Endothelial cell of umbilical vein (primary cell): ENCODE measurements around the gene CMSS1. TPM values are rescaled to one million over a fixed set of nuclear protein-coding genes. Genes with fewer than 3 reads are reported as not detected.

Experiments used
- BruUV-seq: library from RNA; stranded (reverse); fragments of 400-500 nt; replicated peaks from 2 replicates; lab custom pipeline; 2021; lab: Mats Ljungman, UMichigan
- CTCF ChIA-PET: fragments of 300-600, 350-600 bp; sonication (Branson Sonifier 250); formaldehyde crosslinking; loops from one replicate; lab custom pipeline; 2021; ENCODE audit warnings: antibody characterized with exemption, inconsistent platforms; lab: Charles Lee
- POLR2A ChIA-PET: fragments of 300-600, 350-600 bp; sonication (Branson Sonifier 250); formaldehyde crosslinking; loops from one replicate; lab custom pipeline; 2021; ENCODE audit warnings: antibody characterized with exemption, inconsistent platforms; lab: Charles Lee
- DNase-seq: peaks from one replicate; pipeline ENCODE4 v3.0.0-alpha.2; 2011; ENCODE audit warnings: low read depth, low spot score
- FAIRE-seq: peaks from 2 replicates; lab custom pipeline; 2011; peaks lifted over from hg19 to GRCh38; lab: Jason Lieb, UNC
- H2AFZ ChIP-seq: 2 replicates; pipeline ENCODE4 v1.6.0; 2012; ENCODE audit warnings: low read depth, low read length, control low read depth, inconsistent platforms
- H3K27ac ChIP-seq: 2 replicates; pipeline ENCODE4 v1.5.1; 2011; ENCODE audit warnings: low read depth, mild to moderate bottlenecking, control low read depth, low read length, moderate library complexity; ENCODE audit not compliant: insufficient read depth
- H3K27me3 ChIP-seq, 2 experiments: 2 replicates each; pipeline versions ENCODE4 v1.6.0 to v1.6.1; 2011; ENCODE audit warnings: low read length in 2 of 2, mixed read lengths in 1 of 2; ENCODE audit not compliant: control insufficient read depth in 2 of 2, insufficient read depth in 2 of 2
- H3K36me3 ChIP-seq, 2 experiments: 2 replicates in 1 of 2; 3 replicates in 1 of 2; pipeline ENCODE4 v1.5.1; 2011; ENCODE audit warnings: low read length in 2 of 2, mild to moderate bottlenecking in 1 of 2, moderate library complexity in 1 of 2; ENCODE audit not compliant: control insufficient read depth in 2 of 2, insufficient read depth in 2 of 2; ENCODE audit errors: extremely low read depth in 1 of 2
- H3K4me1 ChIP-seq: 3 replicates; pipeline ENCODE4 v1.5.1; 2011; ENCODE audit warnings: mild to moderate bottlenecking, low read length; ENCODE audit not compliant: control insufficient read depth, insufficient read depth; ENCODE audit errors: extremely low read depth
- H3K4me2 ChIP-seq: 2 replicates; pipeline ENCODE4 v1.6.1; 2011; ENCODE audit warnings: low read length, control low read depth, mixed read lengths; ENCODE audit not compliant: insufficient read depth
- H3K4me3 ChIP-seq, 3 experiments: fragments of 200-600 bp in 1 of 3; sonication (generic), shearing (Covaris generic) in 1 of 3; replicated peaks in 1 of 3; 2 replicates each; pipeline ENCODE4 v1.5.1; 2011 to 2016; ENCODE audit warnings: control low read depth in 3 of 3, low read length in 3 of 3, mild to moderate bottlenecking in 2 of 3, inconsistent platforms in 1 of 3, low read depth in 1 of 3, moderate library complexity in 1 of 3; ENCODE audit not compliant: insufficient read depth in 1 of 3
- H3K79me2 ChIP-seq: 2 replicates; pipeline ENCODE4 v1.6.0; 2012; ENCODE audit warnings: low read length, inconsistent platforms; ENCODE audit not compliant: control insufficient read depth, insufficient read depth
- H3K9ac ChIP-seq: replicated peaks from 2 replicates; pipeline ENCODE3; 2011; ENCODE audit warnings: low read length, control low read depth; ENCODE audit not compliant: insufficient read depth; ENCODE audit errors: extremely low read depth
- H3K9me1 ChIP-seq: replicated peaks from 3 replicates; pipeline ENCODE4 v1.6.0; 2011; ENCODE audit warnings: mild to moderate bottlenecking, low read length; ENCODE audit not compliant: control insufficient read depth, insufficient read depth; ENCODE audit errors: extremely low read depth
- H3K9me3 ChIP-seq: replicated peaks from 2 replicates; pipeline ENCODE4 v1.5.1; 2012; ENCODE audit warnings: low read length, inconsistent platforms; ENCODE audit not compliant: control insufficient read depth, insufficient read depth
- H4K20me1 ChIP-seq: replicated peaks from 2 replicates; pipeline ENCODE3; 2011; ENCODE audit warnings: mild to moderate bottlenecking, low read length; ENCODE audit not compliant: control insufficient read depth, insufficient read depth; ENCODE audit errors: extremely low read depth
- CTCF ChIP-seq, 2 donors: IDR thresholded peaks; 1 replicate in 1 of 2; 2 replicates in 1 of 2; pipeline ENCODE4 v1.5.1; 2011; ENCODE audit warnings: low read length in 2 of 2, mild to moderate bottlenecking in 2 of 2, moderate library complexity in 2 of 2, control low read depth in 1 of 2, inconsistent platforms in 1 of 2, low read depth in 1 of 2; ENCODE audit not compliant: insufficient read depth in 1 of 2; ENCODE audit errors: extremely low read depth in 1 of 2
- FOS ChIP-seq: IDR thresholded peaks from 2 replicates; pipeline ENCODE4 v1.6.1; 2011; ENCODE audit warnings: mild to moderate bottlenecking, low read length, moderate library complexity, borderline replicate concordance; ENCODE audit not compliant: insufficient read depth
- GATA2 ChIP-seq: IDR thresholded peaks from 2 replicates; pipeline ENCODE4 v1.7.0; 2011; ENCODE audit warnings: low read depth, mild to moderate bottlenecking, moderate library complexity, mixed read lengths, low read length; ENCODE audit not compliant: insufficient read length, insufficient read depth
- JUN ChIP-seq: IDR thresholded peaks from 2 replicates; pipeline ENCODE4 v1.6.1; 2011; ENCODE audit warnings: borderline replicate concordance, low read depth; ENCODE audit not compliant: insufficient read length, insufficient read depth
- MYC ChIP-seq: IDR thresholded peaks from one replicate; pipeline ENCODE4 v1.6.1; 2011; ENCODE audit warnings: mild to moderate bottlenecking, low read depth, low read length
- POLR2A ChIP-seq: IDR thresholded peaks from 2 replicates; pipeline ENCODE4 v1.6.1; 2012; ENCODE audit warnings: low read depth, mild to moderate bottlenecking, control low read depth, low read length
- POLR2AphosphoS5 ChIP-seq: IDR thresholded peaks from 2 replicates; pipeline ENCODE4 v1.6.1; 2012; ENCODE audit warnings: low read depth, mild to moderate bottlenecking, control low read depth, low read length, moderate library complexity; ENCODE audit not compliant: insufficient read depth
- dilution Hi-C: fragments of 300-500 bp; cut with MboI; formaldehyde crosslinking; loops from one replicate; pipeline ENCODE4 v1.15.0; 2019; ENCODE audit warnings: low sequenced_read_pairs; ENCODE audit not compliant: extremely low pct_ligation_motif_present
- intact Hi-C: fragments of 100-400 bp; cut with micrococcal nuclease; formaldehyde crosslinking; loops from one replicate; pipeline ENCODE4 v1.10.0; 2022
- polyA plus RNA-seq, 4 experiments: library from polyadenylated mRNA; depleted of rRNA in 3 of 4; stranded (reverse) in 3 of 4; unstranded in 1 of 4; fragments of >200 nt; gene quantifications; 2 replicates each; pipeline versions ENCODE4 v1.2.1 to v1.2.3, GENCODE V29; 2011 to 2012; ENCODE audit warnings: missing spikeins in 1 of 4
- total RNA-seq: library from RNA; stranded (reverse); gene quantifications from 2 replicates; pipeline ENCODE4 v1.2.3, GENCODE V29; 2021
- TF ChIP-seq, protein P1 (sequence below): IDR thresholded peaks from 2 replicates; pipeline ENCODE4 v1.6.1; 2011; ENCODE audit not compliant: insufficient read depth, insufficient read length

Gene CMSS1
- total and polyA plus RNA-seq, 2 donors (not counting 3 experiments of a cell fraction or from before 2014, with no cell fraction given) = 9.7 to 60.6 TPM

DNA sequence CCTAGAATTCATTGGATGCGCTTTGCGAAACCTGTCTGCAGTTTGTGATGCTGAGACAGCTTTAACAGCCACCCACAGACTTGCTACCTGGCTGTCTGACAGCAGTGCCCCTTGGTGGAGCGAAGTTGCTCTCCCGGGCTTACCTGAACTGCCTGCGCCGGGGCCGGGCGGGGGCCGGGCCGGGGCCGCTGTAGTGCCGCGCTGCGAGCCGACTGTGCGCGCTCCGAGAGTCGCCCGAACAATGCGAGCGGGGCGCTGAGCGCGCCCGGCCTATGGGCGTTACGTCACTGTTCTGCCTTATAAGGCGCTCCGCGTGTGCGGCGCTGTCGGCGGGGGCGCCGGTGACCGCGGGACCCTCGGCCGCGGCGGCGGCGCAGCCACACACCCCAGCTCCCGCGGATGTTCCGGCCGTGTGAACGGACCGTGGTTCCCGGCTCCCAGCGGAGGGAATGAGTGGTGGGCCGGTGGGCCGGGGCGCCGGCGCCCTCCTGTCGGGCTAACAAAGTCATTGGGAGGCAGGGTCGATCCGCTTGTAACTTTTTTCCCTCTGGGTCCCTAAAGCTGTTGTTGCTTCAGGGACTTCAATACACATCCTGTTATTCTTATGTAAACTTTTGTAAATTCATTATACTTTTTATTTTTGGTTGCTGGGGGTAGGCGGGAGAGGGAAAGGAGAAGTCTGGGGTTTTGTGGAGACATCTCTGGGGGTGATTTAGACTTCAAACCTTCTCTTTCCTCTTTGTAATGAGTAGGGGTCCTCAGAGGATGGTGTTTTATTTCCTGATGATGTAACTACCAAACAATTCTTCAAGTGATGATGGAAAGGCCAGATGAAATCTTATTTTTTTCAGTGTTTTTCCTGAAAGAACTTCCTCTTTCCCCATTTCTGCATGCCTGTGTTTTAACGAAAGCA, 58.5 kb downstream of the CMSS1 start:
- Histone ChIP-seq H3K4me3 (peak overlapping the region; percentile 60 to 96 (median 91)), H2AFZ (peak overlapping the region; percentile 31), H3K27ac (peak overlapping the region; percentile 99), H3K4me1 (peaks cover 49% of the 10 kb centered on the region), H3K9ac (peak overlapping the region; percentile 97), H3K36me3 (no peaks in the 10 kb centered on the region), H3K79me2 (peaks cover 46% of the 10 kb centered on the region), H3K9me3 (no peaks in the 10 kb centered on the region), H3K9me1 (no peaks in the 10 kb centered on the region), H4K20me1 (peaks cover 6% of the 10 kb centered on the region), H3K27me3 (no peaks in the 10 kb centered on the region), H3K4me2 (peak overlapping the region; percentile 99)
- FAIRE-seq (peak; percentile 65), DNase-seq (peak; percentile 89)
- dilution Hi-C loops = no loop called here
- intact Hi-C loops = loop anchor here (1.0 to 2.0 kb wide), 4 partner anchors 25 to 165 kb away; no protein-coding TSS in a partner anchor
- BruUV-seq = no TSS peak
- peak; percentile 96 for TF ChIP-seq POLR2A
- TF ChIP-seq, protein P1, sequence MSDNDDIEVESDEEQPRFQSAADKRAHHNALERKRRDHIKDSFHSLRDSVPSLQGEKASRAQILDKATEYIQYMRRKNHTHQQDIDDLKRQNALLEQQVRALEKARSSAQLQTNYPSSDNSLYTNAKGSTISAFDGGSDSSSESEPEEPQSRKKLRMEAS = no peak
- TF ChIP-seq FOS = peak; percentile 17
- no peak for TF ChIP-seq JUN
- no peak for TF ChIP-seq GATA2
- TF ChIP-seq CTCF (IDR thresholded peaks at IDR 0.05; ENCODE audit: extremely low read depth in 1 of 2, insufficient read depth in 1 of 2, low read depth in 1 of 2, low read length in 2 of 2) = peak in 1 of 2 donors; percentile 21
- peak; percentile 54 for TF ChIP-seq MYC
- TF ChIP-seq POLR2AphosphoS5 = peak; percentile 98
- POLR2A ChIA-PET = interaction anchor here (0.7 to 2.4 kb wide), 7 partner anchors 22 to 385 kb away, joined by 3 to 19 read pairs (median 4); partner anchors contain the start of gene TBC1D23
- CTCF ChIA-PET = interaction anchor here (0.8 to 1.5 kb wide), 14 partner anchors 14 to 378 kb away, joined by 3 to 7 read pairs (median 3); no protein-coding TSS in a partner anchor
